SK-N-MC (cell line): Measurements from ENCODE around the gene ENTPD3.

Experiments
- EZH2 ChIP-seq: fragments of 200-600 bp; sonication (generic); IDR thresholded peaks from one replicate; pipeline ENCODE4 v1.6.1; 2017; ENCODE audit warnings: antibody characterized with exemption
- FOXP2 ChIP-seq: optimal IDR thresholded peaks from 2 replicates; pipeline ENCODE3; 2011; ENCODE audit warnings: mild to moderate bottlenecking, moderate library complexity; ENCODE audit not compliant: insufficient read depth; ENCODE audit errors: extremely low read length, control extremely low read depth
- POLR2AphosphoS5 ChIP-seq: IDR thresholded peaks from 2 replicates; pipeline ENCODE4 v1.6.1; 2012; ENCODE audit warnings: mild to moderate bottlenecking, low read depth, low read length, borderline replicate concordance

DNA sequence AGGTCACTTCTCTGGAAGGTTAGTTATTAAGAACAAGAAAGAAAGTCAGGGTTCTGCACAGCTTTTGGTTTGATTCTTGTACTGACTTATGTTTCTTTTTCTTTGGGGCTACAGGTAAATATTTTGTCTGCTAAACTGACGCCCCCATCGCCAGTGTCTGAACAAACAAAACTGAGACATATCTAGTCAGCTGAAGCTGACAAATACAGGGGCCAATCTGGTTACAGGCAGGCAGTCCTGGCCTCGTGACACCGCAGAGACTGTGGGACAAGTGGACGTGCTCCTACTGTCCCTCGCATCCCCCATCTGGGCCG lies 65.5 kb downstream of the ENTPD3 start:
- no peak for TF ChIP-seq POLR2AphosphoS5
- TF ChIP-seq FOXP2, result no peak
- TF ChIP-seq EZH2, result no peak
